Esophagus squamous epithelium (tissue), 5 donors: ENCODE measurements around the gene C5orf15. TPM values are rescaled to one million over a fixed set of nuclear protein-coding genes. Genes with fewer than 3 reads are reported as not detected.

Experiments used
- DNase-seq: peaks from one replicate; lab custom pipeline; 2025; lab: John Stamatoyannopoulos, UW
- H3K27ac ChIP-seq, 4 donors: fragments of 200-600 bp; sonication (generic); one replicate each; pipeline ENCODE4 v1.5.1; 2016 to 2019; ENCODE audit warnings: mild to moderate bottlenecking in 1 of 4
- H3K27me3 ChIP-seq, 4 donors: fragments of 200-600 bp; sonication (generic); 1 replicate in 3 of 4; 2 replicates in 1 of 4; pipeline versions ENCODE4 v1.5.1 to v1.6.0; 2017 to 2021; ENCODE audit warnings: antibody characterized with exemption in 1 of 4
- H3K36me3 ChIP-seq, 3 donors: fragments of 200-600 bp; sonication (generic); one replicate each; pipeline ENCODE4 v1.5.1; 2016 to 2019
- H3K4me1 ChIP-seq, 3 donors: fragments of 200-600 bp; sonication (generic); one replicate each; pipeline ENCODE4 v1.5.1; 2017 to 2019
- H3K4me3 ChIP-seq, 4 donors: fragments of 200-600 bp; sonication (generic); 1 replicate in 3 of 4; 2 replicates in 1 of 4; pipeline ENCODE4 v1.5.1; 2016 to 2019; ENCODE audit warnings: mild to moderate bottlenecking in 2 of 4, moderate library complexity in 1 of 4
- H3K9me3 ChIP-seq, 3 donors: fragments of 200-600 bp; sonication (generic); one replicate each; pipeline ENCODE4 v1.5.1; 2016 to 2019
- CTCF ChIP-seq, 6 experiments: fragments of 450-650 bp in 4 of 6; fragments of 200-600 bp in 2 of 6; sonication (generic) in 2 of 6; IDR thresholded peaks; one replicate each; pipeline ENCODE4 v1.5.1; 2016 to 2019; ENCODE audit warnings: antibody characterized with exemption in 6 of 6, mild to moderate bottlenecking in 4 of 6, moderate library complexity in 4 of 6
- POLR2A ChIP-seq, 4 donors: fragments of 450-650 bp; IDR thresholded peaks; one replicate each; pipeline ENCODE4 v1.6.1; 2017; ENCODE audit warnings: antibody characterized with exemption in 4 of 4, mild to moderate bottlenecking in 4 of 4, moderate library complexity in 3 of 4
- WGBS, 2 donors: methylation state at CpG; one replicate each; pipeline ENCODE4 v1.1.5; 2018; 5-methylcytosine and 5-hydroxymethylcytosine counted together
- intact Hi-C: fragments of 100-400 bp; cut with DNase I; formaldehyde crosslinking; loops from one replicate; pipeline ENCODE4 v1.15.0; 2022
- total RNA-seq, 4 donors: library from RNA; depleted of rRNA; stranded (reverse); fragments of >200 nt; gene quantifications; one replicate each; pipeline ENCODE4 v1.1.0, GENCODE V29; 2016
- donor health status: DM: yes; HTN: yes; CAD: no.

Gene C5orf15
- total RNA-seq, 4 donors from 2014 or later = 16.5 to 38.0 (median 22.0) TPM

GRCh38 chr5:133924221-133924920 is 44.1 kb downstream of the C5orf15 start:
- H3K27ac ChIP-seq = no peak overlapping the region
- no peaks in the 10 kb centered on the region for H3K9me3 ChIP-seq
- DNase-seq = no peak
- no peaks in the 10 kb centered on the region for H3K4me1 ChIP-seq
- no peaks in the 10 kb centered on the region for H3K36me3 ChIP-seq
- no peak overlapping the region for H3K4me3 ChIP-seq
- peaks cover 0 to 6% (median 0%) of the 10 kb centered on the region in 4 donors for H3K27me3 ChIP-seq
- no peak for TF ChIP-seq CTCF (IDR thresholded peaks at IDR 0.05)
- TF ChIP-seq POLR2A (IDR thresholded peaks at IDR 0.05) = no peak
- WGBS, 2 donors = 54 to 55% methylated on average over 5 of the region's 5 CpGs
- intact Hi-C loops = no loop called here

GRCh38 chr5:133921979-133922378 is 46.4 kb downstream of the C5orf15 start:
- H3K36me3 ChIP-seq = no peaks in the 10 kb centered on the region
- no peaks in the 10 kb centered on the region for H3K9me3 ChIP-seq
- no peak for DNase-seq
- 41 to 46% methylated on average over 5 of the region's 5 CpGs for WGBS, 2 donors
- no peaks in the 10 kb centered on the region for H3K4me1 ChIP-seq
- intact Hi-C loops = no loop called here
- no peak overlapping the region for H3K4me3 ChIP-seq
- H3K27ac ChIP-seq = no peak overlapping the region
- peaks cover 0 to 6% (median 0%) of the 10 kb centered on the region in 4 donors for H3K27me3 ChIP-seq
- TF ChIP-seq POLR2A (IDR thresholded peaks at IDR 0.05) (no peak), CTCF (IDR thresholded peaks at IDR 0.05) (no peak)

- no peaks in the 10 kb centered on the region for H3K4me1 ChIP-seq
- intact Hi-C loops = no loop called here
- TF ChIP-seq POLR2A (IDR thresholded peaks at IDR 0.05) (no peak), CTCF (IDR thresholded peaks at IDR 0.05) (no peak)
- no peaks in the 10 kb centered on the region for H3K9me3 ChIP-seq
- H3K36me3 ChIP-seq = no peaks in the 10 kb centered on the region
- no peak for DNase-seq
- H3K27ac ChIP-seq = no peak overlapping the region
- 88 to 92% methylated on average over 7 of the region's 7 CpGs for WGBS, 2 donors
- peaks cover 0 to 6% (median 0%) of the 10 kb centered on the region in 4 donors for H3K27me3 ChIP-seq
- H3K4me3 ChIP-seq = no peak overlapping the region
These were observed 47.4 kb downstream of the C5orf15 start for GRCh38 chr5:133921069-133921468.

GRCh38 chr5:133919148-133920136 is 49.0 kb downstream of the C5orf15 start:
- 86 to 89% methylated on average over 13 of the region's 16 CpGs for WGBS, 2 donors
- Histone ChIP-seq H3K4me1 (no peaks in the 10 kb centered on the region), H3K36me3 (no peaks in the 10 kb centered on the region), H3K9me3 (no peaks in the 10 kb centered on the region), H3K27me3 (peaks cover 0 to 6% (median 0%) of the 10 kb centered on the region in 4 donors), H3K4me3 (no peak overlapping the region), H3K27ac (no peak overlapping the region)
- DNase-seq = no peak
- TF ChIP-seq POLR2A (IDR thresholded peaks at IDR 0.05) = no peak
- TF ChIP-seq CTCF (IDR thresholded peaks at IDR 0.05) = no peak
- intact Hi-C loops = no loop called here

GRCh38 chr5:133918731-133919130 is 49.7 kb downstream of the C5orf15 start:
- no peak for DNase-seq
- no peak for TF ChIP-seq CTCF (IDR thresholded peaks at IDR 0.05)
- TF ChIP-seq POLR2A (IDR thresholded peaks at IDR 0.05) = no peak
- intact Hi-C loops = no loop called here
- Histone ChIP-seq H3K27ac (no peak overlapping the region), H3K27me3 (peaks cover 0 to 6% (median 0%) of the 10 kb centered on the region in 4 donors), H3K4me3 (no peak overlapping the region), H3K4me1 (no peaks in the 10 kb centered on the region), H3K36me3 (no peaks in the 10 kb centered on the region), H3K9me3 (no peaks in the 10 kb centered on the region)
- 88 to 94% methylated on average over 9 to 10 of the region's 10 CpGs for WGBS, 2 donors
